ENCODE measurements around the gene MAPK8. TPM values are rescaled to one million over a fixed set of nuclear protein-coding genes. Genes with fewer than 3 reads are reported as not detected.

The MAPK8 gene
- total and polyA plus RNA-seq, 4 donors: 9.1 to 142 (median 24.2) TPM

DNA sequence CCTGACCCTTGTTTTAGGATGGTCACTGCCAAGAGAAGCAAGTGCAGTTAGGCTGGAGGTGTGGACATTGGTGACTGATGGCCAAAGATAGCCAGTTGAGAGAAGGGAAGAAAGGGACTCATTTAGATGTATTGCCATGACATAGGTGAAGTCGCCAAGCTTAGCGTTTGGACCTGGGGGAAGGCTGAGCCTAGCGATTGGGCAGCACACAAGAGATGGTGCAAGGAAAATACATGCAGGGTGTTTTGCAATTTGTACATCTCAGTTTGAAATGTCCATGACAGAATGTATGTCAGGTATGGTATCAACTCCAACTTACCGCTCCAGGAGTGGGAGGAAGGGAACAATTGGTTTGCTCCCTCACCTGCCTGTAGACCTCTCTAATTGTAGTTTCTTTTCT is 134.3 kb downstream of the MAPK8 start:
- H3K9me3 ChIP-seq (ENCODE audit: control insufficient read depth in 4 of 4, insufficient read depth in 3 of 4, low read length in 3 of 4): no peaks in the 10 kb centered on the region
- peaks cover 0 to 9% (median 2%) of the 10 kb centered on the region in 5 donors for H3K4me1 ChIP-seq (ENCODE audit: control insufficient read depth in 5 of 5, insufficient read depth in 5 of 5, low read length in 5 of 5)
- DNase-seq: no peak
- 97 to 99% methylated on average over 4 of the region's 4 CpGs for WGBS, 2 donors
- no peak for ATAC-seq (ENCODE audit: insufficient read depth, low FRiP score)
- TF ChIP-seq, protein P1, sequence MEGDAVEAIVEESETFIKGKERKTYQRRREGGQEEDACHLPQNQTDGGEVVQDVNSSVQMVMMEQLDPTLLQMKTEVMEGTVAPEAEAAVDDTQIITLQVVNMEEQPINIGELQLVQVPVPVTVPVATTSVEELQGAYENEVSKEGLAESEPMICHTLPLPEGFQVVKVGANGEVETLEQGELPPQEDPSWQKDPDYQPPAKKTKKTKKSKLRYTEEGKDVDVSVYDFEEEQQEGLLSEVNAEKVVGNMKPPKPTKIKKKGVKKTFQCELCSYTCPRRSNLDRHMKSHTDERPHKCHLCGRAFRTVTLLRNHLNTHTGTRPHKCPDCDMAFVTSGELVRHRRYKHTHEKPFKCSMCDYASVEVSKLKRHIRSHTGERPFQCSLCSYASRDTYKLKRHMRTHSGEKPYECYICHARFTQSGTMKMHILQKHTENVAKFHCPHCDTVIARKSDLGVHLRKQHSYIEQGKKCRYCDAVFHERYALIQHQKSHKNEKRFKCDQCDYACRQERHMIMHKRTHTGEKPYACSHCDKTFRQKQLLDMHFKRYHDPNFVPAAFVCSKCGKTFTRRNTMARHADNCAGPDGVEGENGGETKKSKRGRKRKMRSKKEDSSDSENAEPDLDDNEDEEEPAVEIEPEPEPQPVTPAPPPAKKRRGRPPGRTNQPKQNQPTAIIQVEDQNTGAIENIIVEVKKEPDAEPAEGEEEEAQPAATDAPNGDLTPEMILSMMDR (IDR thresholded peaks at IDR 0.05; ENCODE audit: control extremely low read depth, extremely low read depth): no peak
- no peak overlapping the region for H3K4me3 ChIP-seq
- H3K27ac ChIP-seq (ENCODE audit: low read depth in 1 of 2, low read length in 1 of 2): no peak overlapping the region
- no peak overlapping the region for H3K9ac ChIP-seq (ENCODE audit: insufficient read depth in 1 of 2, low read length in 2 of 2)
- no peaks in the 10 kb centered on the region for H3K27me3 ChIP-seq (ENCODE audit: control insufficient read depth in 3 of 3, insufficient read depth in 3 of 3, low read length in 2 of 3)
- peaks cover 0 to 5% (median 3%) of the 10 kb centered on the region in 4 donors for H3K36me3 ChIP-seq (ENCODE audit: control insufficient read depth in 4 of 4, insufficient read depth in 4 of 4, low read length in 4 of 4)

DNA sequence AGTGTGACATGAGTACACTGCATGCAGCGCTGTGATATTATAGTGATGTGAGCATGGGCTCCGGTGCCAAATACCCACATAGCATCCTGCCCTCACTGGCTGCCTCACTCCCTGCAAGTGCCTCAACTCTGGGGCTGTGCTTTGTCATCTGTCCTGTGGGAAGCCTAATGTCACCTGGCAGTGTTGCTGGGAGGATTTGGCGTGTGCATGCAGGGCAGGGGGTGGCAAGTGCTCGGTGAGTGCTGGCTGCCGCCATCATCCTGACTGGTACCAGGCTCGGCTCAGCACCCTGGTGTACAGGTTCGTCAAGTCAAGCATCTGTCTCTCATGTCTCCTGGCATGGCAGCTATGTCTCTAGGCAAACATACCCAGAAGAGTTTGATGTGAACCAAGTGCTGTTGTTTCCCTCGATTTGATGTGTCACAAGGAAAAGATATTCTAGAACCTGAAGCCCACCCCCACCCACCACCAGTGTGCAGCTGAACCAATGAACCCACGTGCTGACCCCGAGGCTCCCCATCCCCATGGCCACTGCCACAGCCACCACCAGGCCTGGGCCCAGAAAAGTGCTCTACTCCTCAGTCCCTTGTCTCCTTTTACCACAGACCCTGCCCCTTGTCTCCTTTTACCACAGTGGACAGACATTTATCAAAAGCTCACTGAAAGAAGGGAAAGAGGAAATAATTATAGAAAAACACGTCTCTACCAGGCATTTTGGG is 135.8 kb downstream of the MAPK8 start:
- TF ChIP-seq, protein P1 (IDR thresholded peaks at IDR 0.05; ENCODE audit: control extremely low read depth, extremely low read depth): no peak
- no peaks in the 10 kb centered on the region for H3K27me3 ChIP-seq (ENCODE audit: control insufficient read depth in 3 of 3, insufficient read depth in 3 of 3, low read length in 2 of 3)
- H3K27ac ChIP-seq (ENCODE audit: low read depth in 1 of 2, low read length in 1 of 2): no peak overlapping the region
- peaks cover 0 to 9% (median 2%) of the 10 kb centered on the region in 5 donors for H3K4me1 ChIP-seq (ENCODE audit: control insufficient read depth in 5 of 5, insufficient read depth in 5 of 5, low read length in 5 of 5)
- no peak for ATAC-seq (ENCODE audit: insufficient read depth, low FRiP score)
- DNase-seq: no peak
- 82 to 88% methylated on average over 11 of the region's 11 CpGs for WGBS, 2 donors
- H3K36me3 ChIP-seq (ENCODE audit: control insufficient read depth in 4 of 4, insufficient read depth in 4 of 4, low read length in 4 of 4): peaks cover 0 to 2% (median 0%) of the 10 kb centered on the region in 4 donors
- H3K4me3 ChIP-seq: no peak overlapping the region
- no peaks in the 10 kb centered on the region for H3K9me3 ChIP-seq (ENCODE audit: control insufficient read depth in 4 of 4, insufficient read depth in 3 of 4, low read length in 3 of 4)
- H3K9ac ChIP-seq (ENCODE audit: insufficient read depth in 1 of 2, low read length in 2 of 2): no peak overlapping the region

- DNase-seq: no peak
- Histone ChIP-seq H3K4me3 (no peak overlapping the region), H3K27me3 (ENCODE audit: control insufficient read depth in 3 of 3, insufficient read depth in 3 of 3, low read length in 2 of 3) (no peaks in the 10 kb centered on the region), H3K27ac (ENCODE audit: low read depth in 1 of 2, low read length in 1 of 2) (no peak overlapping the region), H3K36me3 (ENCODE audit: control insufficient read depth in 4 of 4, insufficient read depth in 4 of 4, low read length in 4 of 4) (no peaks in the 10 kb centered on the region), H3K9me3 (ENCODE audit: control insufficient read depth in 4 of 4, insufficient read depth in 3 of 4, low read length in 3 of 4) (no peaks in the 10 kb centered on the region), H3K9ac (ENCODE audit: insufficient read depth in 1 of 2, low read length in 2 of 2) (no peak overlapping the region), H3K4me1 (ENCODE audit: control insufficient read depth in 5 of 5, insufficient read depth in 5 of 5, low read length in 5 of 5) (peaks cover 0 to 9% (median 2%) of the 10 kb centered on the region in 5 donors)
- WGBS, 2 donors: 81 to 87% methylated on average over 5 of the region's 5 CpGs
- TF ChIP-seq, protein P1 (IDR thresholded peaks at IDR 0.05; ENCODE audit: control extremely low read depth, extremely low read depth): no peak
- no peak for ATAC-seq (ENCODE audit: insufficient read depth, low FRiP score)
Measured at GRCh38 chr10:48442809-48443177, 136.3 kb downstream of the MAPK8 start.
